Mesenchymal stem cell (in vitro differentiated cells and primary cell): ENCODE results near the gene SDHAF2.

Experiments
- DNase-seq: peaks from one replicate; pipeline ENCODE4 v3.0.0-alpha.2; 2013
- H2AFZ ChIP-seq: one replicate; pipeline ENCODE4 v1.6.1; 2013; ENCODE audit warnings: low read depth, mild to moderate bottlenecking, control low read depth, inconsistent platforms, low read length, moderate library complexity
- H2AK5ac ChIP-seq: 2 replicates; pipeline ENCODE4 v1.6.1; 2013; ENCODE audit warnings: low read length, moderate library complexity, mild to moderate bottlenecking, inconsistent platforms; ENCODE audit not compliant: severe bottlenecking
- H2BK120ac ChIP-seq: one replicate; pipeline ENCODE4 v1.6.1; 2013; ENCODE audit warnings: low read depth, mild to moderate bottlenecking, inconsistent platforms, low read length, moderate library complexity
- H2BK12ac ChIP-seq, 2 experiments: one replicate each; pipeline ENCODE4 v1.6.1; 2013; ENCODE audit warnings: inconsistent platforms in 2 of 2, low read length in 2 of 2, mild to moderate bottlenecking in 2 of 2, moderate library complexity in 2 of 2, control low read depth in 1 of 2
- H2BK15ac ChIP-seq: one replicate; pipeline ENCODE4 v1.6.1; 2013; ENCODE audit warnings: mild to moderate bottlenecking, low read depth, inconsistent platforms; ENCODE audit not compliant: poor library complexity, severe bottlenecking
- H2BK5ac ChIP-seq: 2 replicates; pipeline ENCODE4 v1.6.1; 2013; ENCODE audit warnings: low read depth, mild to moderate bottlenecking, low read length, control low read depth, inconsistent platforms; ENCODE audit not compliant: poor library complexity, severe bottlenecking
- H3K14ac ChIP-seq, 2 experiments: one replicate each; pipeline ENCODE4 v1.6.1; 2013; ENCODE audit warnings: inconsistent platforms in 2 of 2, low read length in 2 of 2, control low read depth in 1 of 2, mild to moderate bottlenecking in 1 of 2, moderate library complexity in 1 of 2
- H3K18ac ChIP-seq, 2 experiments: one replicate each; pipeline ENCODE4 v1.6.1; 2013; ENCODE audit warnings: inconsistent platforms in 2 of 2, low read length in 2 of 2, control low read depth in 1 of 2, low read depth in 1 of 2, mild to moderate bottlenecking in 1 of 2
- H3K23ac ChIP-seq, 2 experiments: one replicate each; pipeline ENCODE4 v1.6.1; 2013; ENCODE audit warnings: inconsistent platforms in 2 of 2, low read length in 2 of 2, mild to moderate bottlenecking in 2 of 2, moderate library complexity in 2 of 2, control low read depth in 1 of 2
- H3K27ac ChIP-seq: 2 replicates; pipeline ENCODE4 v1.5.1; 2013; ENCODE audit warnings: mild to moderate bottlenecking, moderate library complexity, low read length, control low read depth, inconsistent platforms; ENCODE audit not compliant: poor library complexity, severe bottlenecking
- H3K27me3 ChIP-seq, 2 experiments: 2 replicates each; pipeline versions ENCODE4 v1.6.1 to v1.7.0; 2013; ENCODE audit warnings: low read length in 2 of 2, mild to moderate bottlenecking in 2 of 2, moderate library complexity in 2 of 2, control low read depth in 1 of 2, inconsistent platforms in 1 of 2; ENCODE audit not compliant: control insufficient read depth in 1 of 2, insufficient read depth in 1 of 2
- H3K36me3 ChIP-seq, 2 experiments: 2 replicates each; pipeline versions ENCODE4 v1.6.1 to v1.7.0; 2013; ENCODE audit warnings: low read length in 2 of 2, control low read depth in 1 of 2, inconsistent platforms in 1 of 2, low read depth in 1 of 2, mild to moderate bottlenecking in 1 of 2; ENCODE audit not compliant: insufficient read depth in 2 of 2, control insufficient read depth in 1 of 2
- H3K4ac ChIP-seq, 2 experiments: one replicate each; pipeline ENCODE4 v1.6.1; 2013; ENCODE audit warnings: inconsistent platforms in 2 of 2, low read length in 2 of 2, mild to moderate bottlenecking in 2 of 2, moderate library complexity in 2 of 2, control low read depth in 1 of 2, low read depth in 1 of 2
- H3K4me1 ChIP-seq: 2 replicates; pipeline ENCODE4 v1.6.1; 2013; ENCODE audit warnings: low read depth, low read length, control low read depth; ENCODE audit not compliant: control insufficient read depth, insufficient read depth
- H3K4me2 ChIP-seq: 2 replicates; pipeline ENCODE4 v1.6.1; 2013; ENCODE audit warnings: low read length, mild to moderate bottlenecking, inconsistent platforms; ENCODE audit not compliant: poor library complexity, severe bottlenecking
- H3K4me3 ChIP-seq, 2 experiments: 2 replicates each; pipeline versions ENCODE4 v1.5.1 to v1.7.0; 2013; ENCODE audit warnings: low read length in 2 of 2, mild to moderate bottlenecking in 2 of 2, control low read depth in 1 of 2, low read depth in 1 of 2; ENCODE audit not compliant: insufficient read depth in 1 of 2
- H3K79me1 ChIP-seq: replicated peaks from 2 replicates; pipeline ENCODE4 v1.6.1; 2013; ENCODE audit warnings: mild to moderate bottlenecking, control low read depth, low read length, inconsistent platforms; ENCODE audit not compliant: poor library complexity, severe bottlenecking
- H3K9ac ChIP-seq: 2 replicates; pipeline ENCODE4 v1.7.0; 2013; ENCODE audit warnings: mild to moderate bottlenecking, low read length, moderate library complexity
- H3K9me3 ChIP-seq: 2 replicates; pipeline ENCODE4 v1.7.0; 2013; ENCODE audit warnings: mild to moderate bottlenecking, low read length; ENCODE audit not compliant: control insufficient read depth
- H4K8ac ChIP-seq: one replicate; pipeline ENCODE4 v1.6.1; 2013; ENCODE audit warnings: inconsistent platforms, mild to moderate bottlenecking, low read length, moderate library complexity
- H4K91ac ChIP-seq: one replicate; pipeline ENCODE4 v1.6.1; 2013; ENCODE audit warnings: mild to moderate bottlenecking, low read length, inconsistent platforms
- WGBS: methylation state at CpG from one replicate; pipeline ENCODE4 v1.1.7; 2013; ENCODE audit warnings: mixed read lengths; 5-methylcytosine and 5-hydroxymethylcytosine counted together

The SDHAF2 gene

DNA sequence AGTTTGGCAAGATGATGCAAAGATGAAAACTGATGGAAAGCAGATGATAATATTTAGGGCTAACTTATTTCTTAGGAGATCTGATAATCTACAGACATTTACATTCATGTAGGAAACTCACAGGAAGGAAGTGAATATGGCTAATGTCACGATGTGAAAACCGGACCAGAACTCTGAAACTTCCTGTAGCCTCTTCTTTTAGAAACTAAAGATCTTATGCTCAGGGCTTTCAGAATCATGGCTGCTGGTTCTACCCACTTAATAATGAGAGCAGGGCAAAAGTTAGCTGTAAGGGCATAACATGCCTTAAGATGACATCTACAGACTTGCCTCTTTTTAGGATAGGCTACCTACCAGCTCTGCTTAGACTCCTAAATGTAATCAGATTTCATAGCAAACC lies 15.4 kb upstream of the SDHAF2 start:
- Histone ChIP-seq H3K14ac (no peak overlapping the region), H3K4ac (no peak overlapping the region), H3K36me3 (peaks cover 45 to 97% of the 10 kb centered on the region in 2 experiments), H2BK120ac (no peak overlapping the region), H2AK5ac (no peak overlapping the region), H2BK5ac (no peak overlapping the region), H2BK15ac (no peak overlapping the region), H3K9ac (peak overlapping the region; percentile 68), H4K91ac (no peak overlapping the region), H3K18ac (no peak overlapping the region), H3K4me3 (no peak overlapping the region), H3K4me2 (no peak overlapping the region), H3K79me1 (peaks cover 35% of the 10 kb centered on the region), H3K27ac (no peak overlapping the region), H2BK12ac (no peak overlapping the region), H4K8ac (no peak overlapping the region), H3K9me3 (no peaks in the 10 kb centered on the region), H3K27me3 (no peaks in the 10 kb centered on the region), H2AFZ (no peak overlapping the region), H3K4me1 (peaks cover 3% of the 10 kb centered on the region), H3K23ac (no peak overlapping the region)
- DNase-seq = no peak
- 90% methylated on average over 2 of the region's 2 CpGs for WGBS

DNA sequence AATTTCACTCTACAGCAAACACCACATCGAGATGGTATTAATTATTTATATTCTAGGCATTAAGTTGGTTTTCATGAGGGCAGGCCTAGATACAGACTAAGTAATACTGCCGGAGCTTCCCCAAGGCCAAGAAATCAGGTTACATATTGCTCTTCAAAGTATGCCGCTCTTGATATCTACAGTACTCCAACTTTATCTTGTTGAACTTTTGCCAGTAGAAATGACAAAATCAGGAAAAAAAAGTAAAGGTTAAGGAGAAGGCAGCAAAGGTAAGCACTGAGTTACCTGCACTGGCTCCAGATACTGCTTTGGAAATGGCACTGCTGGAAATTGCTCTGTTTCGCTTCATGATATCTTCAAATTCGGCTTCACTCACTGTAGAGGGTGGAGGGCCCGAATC lies 14.5 kb upstream of the SDHAF2 start:
- Histone ChIP-seq H3K4me3 (no peak overlapping the region), H3K27ac (no peak overlapping the region), H3K4me1 (peaks cover 3% of the 10 kb centered on the region), H3K18ac (no peak overlapping the region), H4K91ac (no peak overlapping the region), H3K79me1 (peaks cover 36% of the 10 kb centered on the region), H3K4ac (no peak overlapping the region), H3K36me3 (peaks cover 45 to 97% of the 10 kb centered on the region in 2 experiments), H2AFZ (no peak overlapping the region), H3K23ac (no peak overlapping the region), H2BK5ac (no peak overlapping the region), H2AK5ac (no peak overlapping the region), H3K4me2 (no peak overlapping the region), H2BK12ac (no peak overlapping the region), H4K8ac (no peak overlapping the region), H3K27me3 (no peaks in the 10 kb centered on the region), H2BK120ac (no peak overlapping the region), H3K9ac (no peak overlapping the region), H2BK15ac (no peak overlapping the region), H3K9me3 (no peaks in the 10 kb centered on the region), H3K14ac (no peak overlapping the region)
- no peak for DNase-seq
- 98% methylated on average over 4 of the region's 6 CpGs for WGBS

DNA sequence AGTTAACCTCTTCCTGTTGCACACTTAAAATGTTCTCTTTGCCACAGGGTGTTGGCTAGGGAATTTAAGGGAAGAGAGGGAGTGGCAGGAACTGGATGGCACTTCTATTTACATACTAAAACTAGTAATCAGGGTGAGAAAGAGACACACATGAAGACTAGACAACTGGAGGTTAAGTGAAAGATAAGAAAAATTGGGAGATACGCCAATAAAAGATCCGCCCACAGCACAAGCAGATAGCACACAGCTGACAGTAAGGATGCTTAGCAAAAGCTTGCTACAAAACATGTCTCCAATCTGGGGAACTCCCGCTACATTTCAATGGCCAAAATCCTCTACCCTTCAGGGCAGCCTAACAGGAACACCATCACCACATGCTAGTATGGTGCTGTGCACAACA lies 13.0 kb upstream of the SDHAF2 start:
- no peak overlapping the region for H3K4me3 ChIP-seq
- no peak overlapping the region for H3K4ac ChIP-seq
- H2BK12ac ChIP-seq = no peak overlapping the region
- H2BK5ac ChIP-seq = no peak overlapping the region
- H2AFZ ChIP-seq = no peak overlapping the region
- no peak overlapping the region for H2BK120ac ChIP-seq
- no peak overlapping the region for H4K91ac ChIP-seq
- DNase-seq = no peak
- no peak overlapping the region for H2BK15ac ChIP-seq
- H3K79me1 ChIP-seq = peaks cover 36% of the 10 kb centered on the region
- H3K9me3 ChIP-seq = no peaks in the 10 kb centered on the region
- H3K27ac ChIP-seq = no peak overlapping the region
- no peak overlapping the region for H3K14ac ChIP-seq
- no peak overlapping the region for H3K4me2 ChIP-seq
- H3K18ac ChIP-seq = no peak overlapping the region
- peaks cover 42 to 97% of the 10 kb centered on the region in 2 experiments for H3K36me3 ChIP-seq
- H3K4me1 ChIP-seq = peaks cover 3% of the 10 kb centered on the region
- H4K8ac ChIP-seq = no peak overlapping the region
- 100% methylated on average over 3 of the region's 3 CpGs for WGBS
- peak overlapping the region; percentile 71 for H3K9ac ChIP-seq
- no peak overlapping the region for H2AK5ac ChIP-seq
- no peaks in the 10 kb centered on the region for H3K27me3 ChIP-seq
- no peak overlapping the region for H3K23ac ChIP-seq

DNA sequence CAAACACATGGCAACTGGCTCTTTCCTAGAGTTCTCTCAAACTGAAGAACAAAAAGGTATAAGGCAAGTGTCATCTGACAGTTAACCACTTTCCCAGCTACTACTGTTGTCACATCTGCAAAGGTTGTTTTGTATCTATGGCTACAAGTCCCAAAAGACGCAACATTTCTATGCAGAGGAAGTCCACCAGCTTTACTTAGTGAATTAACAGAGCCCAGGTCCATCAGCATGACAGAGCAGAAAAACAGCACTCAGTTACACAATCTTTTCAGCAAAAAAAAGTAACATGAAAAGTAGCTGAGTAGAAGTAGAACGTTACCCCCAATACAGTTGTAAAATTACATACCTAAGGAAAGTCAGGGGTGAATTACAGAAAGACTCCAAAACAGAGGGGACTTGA lies 12.3 kb upstream of the SDHAF2 start:
- H2BK5ac ChIP-seq = no peak overlapping the region
- no peaks in the 10 kb centered on the region for H3K27me3 ChIP-seq
- no peak overlapping the region for H3K18ac ChIP-seq
- H3K9ac ChIP-seq = peak overlapping the region; percentile 71
- H2BK12ac ChIP-seq = no peak overlapping the region
- H3K14ac ChIP-seq = no peak overlapping the region
- H3K23ac ChIP-seq = no peak overlapping the region
- H3K4me3 ChIP-seq = no peak overlapping the region
- DNase-seq = peak; percentile 82
- no peak overlapping the region for H2BK120ac ChIP-seq
- H2AK5ac ChIP-seq = no peak overlapping the region
- no peak overlapping the region for H4K91ac ChIP-seq
- H3K27ac ChIP-seq = no peak overlapping the region
- peaks cover 40 to 99% of the 10 kb centered on the region in 2 experiments for H3K36me3 ChIP-seq
- H3K4me1 ChIP-seq = peaks cover 3% of the 10 kb centered on the region
- no peak overlapping the region for H2AFZ ChIP-seq
- H2BK15ac ChIP-seq = no peak overlapping the region
- H4K8ac ChIP-seq = no peak overlapping the region
- 100% methylated on average over 1 of the region's 2 CpGs for WGBS
- H3K4ac ChIP-seq = no peak overlapping the region
- H3K4me2 ChIP-seq = no peak overlapping the region
- peaks cover 36% of the 10 kb centered on the region for H3K79me1 ChIP-seq
- H3K9me3 ChIP-seq = no peaks in the 10 kb centered on the region
